ENCODE results near the gene SRSF2.
"Not testable (repeated sequence)": the region's sequence is repeated elsewhere in the genome, so short reads cannot be mapped to it uniquely, and the experiment has no call there.

SRSF2 gene

GRCh38 chr17:76737676-76738467 is 741 bp upstream of the SRSF2 start, which contains the start of gene MFSD11:
MFSD11 (plus strand) TSS chr17:76738119; CDS start chr17:76738353, 234 bp downstream.
- peak; percentile 94 to 97 (median 95) for DNase-seq

DNA sequence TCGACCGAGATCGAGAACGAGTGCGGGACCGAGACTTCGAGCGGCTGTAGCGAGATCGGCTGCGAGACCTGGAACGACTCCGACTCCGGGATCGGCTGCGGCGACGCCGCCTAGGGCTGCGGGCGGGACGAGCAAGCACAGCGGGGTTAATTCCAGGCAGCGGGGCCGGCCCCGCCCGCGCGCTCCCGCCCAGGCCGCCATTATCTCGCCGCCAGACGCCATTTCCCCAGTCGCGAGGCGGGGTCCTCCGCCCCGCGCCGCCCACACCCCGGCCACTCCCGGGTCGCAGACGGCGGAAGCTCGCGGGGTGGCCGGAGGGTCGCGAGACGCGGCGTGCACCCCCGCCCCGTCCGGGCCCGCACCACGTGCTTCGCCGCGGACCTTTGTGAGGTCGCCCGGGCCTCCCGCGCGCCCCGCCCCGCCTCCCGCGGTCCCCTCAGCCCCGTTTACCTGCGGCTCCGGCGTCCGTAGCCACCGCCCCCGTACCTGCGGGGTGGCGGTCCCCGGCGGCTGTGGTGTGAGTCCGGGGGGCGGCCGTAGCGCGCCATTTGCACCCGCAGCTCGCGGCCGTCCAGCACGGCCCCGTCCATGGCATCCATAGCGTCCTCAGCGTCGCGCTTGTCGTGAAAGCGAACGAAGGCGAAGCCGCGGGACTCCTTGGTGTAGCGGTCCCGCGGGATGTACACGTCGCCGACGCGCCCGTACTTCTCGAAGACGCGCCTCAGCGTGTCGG is 616 bp downstream of the SRSF2 start:
- peak; percentile 83 to 91 (median 85) for DNase-seq

- no peak for DNase-seq
Observed at GRCh38 chr17:76735586-76736348, 1.4 kb downstream of the SRSF2 start.

GRCh38 chr17:76735006-76735405 is 2.1 kb downstream of the SRSF2 start:
- DNase-seq: peak; percentile 45 to 59 (median 51)

- peak; percentile 41 to 55 (median 52) for DNase-seq
Observed at GRCh38 chr17:76734080-76734840, 2.9 kb downstream of the SRSF2 start.

DNA sequence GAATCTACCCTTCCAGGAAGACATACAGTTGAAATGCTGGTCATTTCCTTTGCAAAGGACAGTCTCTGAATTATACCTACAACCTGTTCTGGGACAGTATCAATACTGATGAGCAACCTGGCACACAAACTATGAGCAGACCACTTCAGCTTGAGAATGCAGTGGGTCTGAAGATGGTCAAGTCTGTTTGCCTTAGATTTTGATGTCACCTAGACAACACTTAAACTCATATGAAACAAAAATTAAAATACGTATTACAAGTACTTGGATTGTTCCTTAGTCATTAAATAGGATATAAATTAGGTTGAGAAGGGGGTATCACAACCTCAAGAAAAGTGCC is 3.5 kb downstream of the SRSF2 start:
- no peak for DNase-seq

DNA sequence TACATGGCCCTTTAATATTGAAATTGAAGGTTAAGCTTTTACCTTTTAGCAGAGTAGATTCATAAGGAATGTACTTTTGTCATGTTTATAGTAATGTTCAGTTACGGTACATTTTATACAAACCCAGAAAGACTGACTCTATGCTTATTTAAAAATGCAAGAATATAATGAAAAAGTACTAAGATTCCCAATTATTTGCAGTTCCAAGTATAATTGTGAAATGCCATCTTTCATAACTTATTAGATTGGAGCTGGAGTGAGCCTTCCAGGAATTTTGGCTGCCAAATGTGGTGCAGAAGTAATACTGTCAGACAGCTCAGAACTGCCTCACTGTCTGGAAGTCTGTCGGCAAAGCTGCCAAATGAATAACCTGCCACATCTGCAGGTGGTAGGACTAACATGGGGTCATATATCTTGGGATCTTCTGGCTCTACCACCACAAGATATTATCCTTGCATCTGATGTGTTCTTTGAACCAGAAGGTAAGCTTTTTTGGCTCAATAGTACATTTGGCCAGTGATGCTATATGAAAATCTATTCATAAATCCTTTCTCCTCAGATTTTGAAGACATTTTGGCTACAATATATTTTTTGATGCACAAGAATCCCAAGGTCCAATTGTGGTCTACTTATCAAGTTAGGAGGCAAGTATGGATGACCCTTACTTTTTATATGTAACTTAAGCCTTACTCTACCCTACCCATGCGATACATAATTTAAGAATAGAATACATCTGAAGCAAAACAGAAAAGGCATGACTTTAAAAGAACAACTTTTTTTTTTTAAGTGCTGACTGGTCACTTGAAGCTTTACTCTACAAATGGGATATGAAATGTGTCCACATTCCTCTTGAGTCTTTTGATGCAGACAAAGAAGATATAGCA is 4.2 kb downstream of the SRSF2 start:
- no peak for DNase-seq

DNA sequence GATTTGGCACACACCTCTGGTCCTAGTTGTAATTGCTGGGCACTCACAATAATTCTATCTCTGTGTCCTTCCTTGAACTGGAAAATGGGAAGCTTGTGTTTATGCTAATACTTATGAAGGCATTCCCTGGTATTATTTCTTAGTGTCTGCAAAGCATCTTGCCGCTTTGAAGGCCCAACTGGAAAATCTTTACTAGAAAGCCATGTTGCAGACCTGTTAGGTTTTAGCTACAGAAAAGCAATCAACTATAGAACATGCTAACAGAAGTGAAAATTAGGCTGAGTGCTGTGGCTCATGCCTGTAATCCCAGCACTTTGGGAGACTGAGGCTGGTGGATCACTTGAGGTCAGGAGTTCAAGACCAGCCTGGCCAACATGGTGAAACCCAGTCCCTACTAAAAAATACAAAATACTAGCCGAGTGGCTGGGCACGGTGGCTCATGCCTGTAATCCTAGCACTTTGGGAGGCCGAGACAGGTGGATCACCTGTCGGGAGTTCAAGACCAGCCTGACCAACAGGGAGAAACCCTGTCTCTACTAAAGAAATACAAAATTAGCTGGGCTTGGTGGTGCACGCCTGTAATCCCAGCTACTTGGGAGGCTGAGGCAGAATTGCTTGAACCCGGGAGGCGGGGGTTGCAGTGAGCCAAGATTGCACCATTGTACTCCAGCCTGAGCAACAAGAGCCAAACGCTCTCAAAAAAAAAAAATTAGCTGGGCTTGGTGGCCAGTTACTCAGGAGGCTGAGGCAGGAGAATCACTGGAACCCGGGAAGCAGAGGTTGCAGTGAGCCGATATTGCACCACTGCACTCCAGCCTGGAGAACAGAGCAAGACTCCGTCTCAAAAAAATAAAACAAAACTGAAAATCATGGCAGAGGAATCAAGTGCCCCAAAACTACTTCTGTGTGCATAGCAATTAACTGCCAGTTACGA is 5.1 kb downstream of the SRSF2 start:
- not testable (repeated sequence) for DNase-seq

GRCh38 chr17:76727745-76728456 is 9.2 kb downstream of the SRSF2 start:
- peak; percentile 56 to 68 (median 67) for DNase-seq

GRCh38 chr17:76726776-76727718 is 10.1 kb downstream of the SRSF2 start, which contains the start of gene METTL23:
METTL23 (plus strand) TSS chr17:76726839; CDS start chr17:76729711, 2,872 bp downstream.
- DNase-seq: peak; percentile 60 to 77 (median 67)

DNA sequence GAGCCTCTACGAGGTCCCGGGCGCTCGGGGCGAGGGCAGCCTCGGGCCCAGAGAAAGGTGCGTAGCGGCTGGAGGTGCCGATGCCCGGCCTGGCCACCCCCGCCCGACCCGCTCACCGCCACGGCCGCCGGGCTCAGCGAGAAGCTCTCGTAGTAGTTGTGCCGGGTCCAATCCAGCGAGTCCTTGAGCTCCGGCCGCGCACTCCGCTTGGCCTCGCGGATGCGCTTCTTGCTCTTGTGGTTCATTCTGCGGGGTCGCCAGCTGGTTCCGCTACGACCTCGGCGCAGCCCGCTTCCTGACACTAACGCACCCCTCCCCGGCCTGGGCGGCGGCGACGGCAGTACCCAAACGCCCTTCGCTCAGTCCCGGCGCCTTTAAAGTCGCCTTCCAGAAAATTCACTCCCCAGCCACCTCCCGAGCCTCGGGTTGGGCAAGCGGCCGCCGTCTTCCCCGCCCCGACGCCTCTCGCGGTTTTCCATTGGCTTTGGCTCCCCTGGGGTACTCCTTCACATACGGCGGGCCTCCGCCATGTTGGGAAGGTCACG is 10.8 kb downstream of the SRSF2 start, which contains the start of gene JMJD6:
Gene JMJD6 (minus strand): TSS at position 376 of the 545 bp plus-strand sequence. CDS start 131 bp downstream, at position 245.
- DNase-seq: peak; percentile 97 to 98 (median 98)

DNA sequence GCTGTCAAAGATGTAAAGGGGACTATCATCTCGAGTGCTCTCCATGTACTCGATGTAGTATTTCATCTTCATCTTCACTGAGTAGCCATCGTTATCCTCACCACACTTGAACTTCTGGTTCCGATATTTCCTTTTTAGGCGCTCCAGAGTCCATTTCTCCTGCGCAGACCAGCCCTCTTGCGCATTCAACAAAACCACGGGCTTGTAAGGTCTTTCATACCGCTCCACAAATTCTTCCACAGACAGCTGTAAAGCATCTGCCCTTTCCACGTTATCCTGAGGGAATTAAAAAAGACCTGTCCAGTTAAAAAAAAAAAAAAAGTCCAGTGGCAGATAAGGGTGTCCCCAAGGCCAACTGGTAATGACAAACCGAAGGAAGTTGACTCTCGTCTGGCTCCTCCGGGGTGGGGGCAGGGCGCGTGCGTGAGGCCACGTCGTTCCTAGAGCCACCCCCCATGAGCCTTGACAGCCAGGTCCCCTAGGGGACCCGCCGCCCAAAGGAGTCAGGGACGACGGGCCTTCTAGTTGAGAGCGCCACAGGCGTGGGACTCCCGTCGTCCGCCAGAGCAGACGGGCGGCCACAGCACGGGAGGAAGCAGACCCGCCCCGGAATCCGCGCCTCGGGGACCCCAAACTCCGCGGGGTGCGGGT is 11.4 kb downstream of the SRSF2 start:
- peak; percentile 69 to 86 (median 72) for DNase-seq

GRCh38 chr17:76723812-76724211 is 13.3 kb downstream of the SRSF2 start:
- no peak for DNase-seq

- DNase-seq: not testable (repeated sequence)
Observed at GRCh38 chr17:76722977-76723376, 14.2 kb downstream of the SRSF2 start.

DNA sequence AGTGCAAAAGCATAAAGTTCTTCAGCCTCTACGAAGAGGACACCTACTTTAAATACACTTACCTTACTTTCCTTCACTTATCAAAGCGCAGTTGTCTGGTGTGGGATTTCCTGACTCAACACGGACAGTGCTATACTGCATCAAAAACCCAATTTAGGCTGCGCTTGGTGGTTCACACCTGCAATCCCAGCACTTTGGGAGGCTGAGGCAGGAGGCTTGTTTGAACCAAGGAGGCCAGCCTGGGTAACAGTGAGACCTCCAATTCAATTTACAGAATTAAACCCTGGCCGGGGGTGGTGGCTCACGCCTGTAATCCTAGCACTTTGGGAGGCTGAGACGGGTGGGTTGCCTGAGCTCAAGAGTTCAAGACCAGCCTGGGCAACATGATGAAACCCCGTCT is 14.9 kb downstream of the SRSF2 start:
- DNase-seq: no peak

DNA sequence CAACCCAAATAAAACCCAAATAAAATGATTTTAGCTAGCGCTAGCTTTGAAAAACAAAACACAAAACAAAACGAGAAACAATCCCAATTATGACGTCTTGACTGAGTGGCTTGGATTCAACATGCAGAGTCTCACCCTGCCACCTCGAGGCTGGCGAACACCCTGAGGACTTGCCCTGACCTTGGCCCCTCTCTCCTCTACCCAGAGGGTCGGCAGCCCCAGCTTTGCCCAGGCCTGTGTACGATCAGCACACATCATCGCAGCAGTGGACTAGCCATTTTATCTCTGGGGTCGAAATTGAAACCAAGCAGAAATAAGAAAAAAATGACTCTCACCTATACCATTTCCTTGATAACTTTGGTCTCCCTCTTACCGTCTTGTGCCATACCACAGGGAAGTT is 15.7 kb downstream of the SRSF2 start:
- DNase-seq: no peak

GRCh38 chr17:76720941-76721340 is 16.2 kb downstream of the SRSF2 start:
- DNase-seq: no peak
